ENCODE data around the gene RTN4R.

GRCh38 chr22:20247010-20247505, 21.1 kb downstream of the RTN4R start:
- no peak for TF ChIP-seq CTCF (IDR thresholded peaks at IDR 0.05)
- no peak for TF ChIP-seq POLR2A (IDR thresholded peaks at IDR 0.05)
